HFFc6 (cell line): ENCODE results near the gene SNRPE. TPM values are rescaled to one million over a fixed set of nuclear protein-coding genes. Genes with fewer than 3 reads are reported as not detected.

Experiments
- DNase-seq: peaks from one replicate; pipeline ENCODE4 v3.0.0-alpha.2; 2018
- H3K27ac Mint-ChIP-seq: 2 replicates; pipeline ENCODE4 v1.8.0; 2020; ENCODE audit warnings: mild to moderate bottlenecking, mixed read lengths
- H3K27me3 Mint-ChIP-seq: 2 replicates; pipeline ENCODE4 v1.8.0; 2021; ENCODE audit warnings: mild to moderate bottlenecking, moderate library complexity, mixed read lengths; ENCODE audit not compliant: insufficient read depth
- H3K36me3 Mint-ChIP-seq: 2 replicates; pipeline ENCODE4 v1.8.0; 2021; ENCODE audit warnings: low read depth, mixed read lengths
- H3K4me1 Mint-ChIP-seq: 2 replicates; pipeline ENCODE4 v1.8.0; 2020; ENCODE audit warnings: low read depth, mixed read lengths
- H3K4me3 Mint-ChIP-seq: 2 replicates; pipeline ENCODE4 v1.8.0; 2020; ENCODE audit warnings: mild to moderate bottlenecking, moderate library complexity, mixed read lengths
- H3K9me3 Mint-ChIP-seq: 2 replicates; pipeline ENCODE4 v1.8.0; 2020; ENCODE audit warnings: mild to moderate bottlenecking, mixed read lengths
- total RNA-seq, 6 experiments: library from RNA; stranded (reverse); fragmentation: NEBNext Ultra II Directional; extraction: Animal tissue kit (Norgen Biotek cat#: 25700); gene quantifications; 2 replicates in 1 of 6; 3 replicates in 5 of 6; pipeline ENCODE4 v1.2.3, GENCODE V29; 2021
- TF ChIP-seq, protein P1 (sequence below): fragments of 200-600 bp; sonication (generic); IDR thresholded peaks from 2 replicates; pipeline ENCODE4 v1.5.0; 2021; ENCODE audit warnings: antibody characterized with exemption, mild to moderate bottlenecking

The SNRPE gene
- total RNA-seq, 6 experiments from 2014 or later: 154 to 186 (median 163) TPM

DNA sequence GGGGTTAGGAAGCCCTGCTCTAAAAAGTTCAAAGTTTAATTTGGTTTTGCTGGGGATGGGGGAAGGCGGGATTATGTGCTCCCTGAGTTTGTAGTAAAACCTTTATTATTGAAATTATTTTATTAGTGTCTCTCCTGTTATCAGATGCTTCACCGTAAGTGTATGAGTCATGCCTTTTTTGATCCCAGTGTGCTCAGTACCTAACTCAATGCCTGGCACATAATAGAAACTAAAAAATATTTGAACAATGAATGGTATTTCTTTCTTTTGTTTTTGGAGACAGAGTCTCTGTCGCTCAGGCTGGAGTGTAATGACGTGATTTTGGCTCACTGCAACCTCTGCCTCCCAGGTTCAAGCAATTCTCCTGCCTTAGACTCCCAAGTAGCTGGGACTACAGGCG is 6.4 kb downstream of the SNRPE start:
- peak overlapping the region; percentile 27 for H3K27ac Mint-ChIP-seq
- H3K9me3 Mint-ChIP-seq: no peaks in the 10 kb centered on the region
- peaks cover 2% of the 10 kb centered on the region for H3K27me3 Mint-ChIP-seq
- peaks cover 21% of the 10 kb centered on the region for H3K36me3 Mint-ChIP-seq
- TF ChIP-seq, protein P1, sequence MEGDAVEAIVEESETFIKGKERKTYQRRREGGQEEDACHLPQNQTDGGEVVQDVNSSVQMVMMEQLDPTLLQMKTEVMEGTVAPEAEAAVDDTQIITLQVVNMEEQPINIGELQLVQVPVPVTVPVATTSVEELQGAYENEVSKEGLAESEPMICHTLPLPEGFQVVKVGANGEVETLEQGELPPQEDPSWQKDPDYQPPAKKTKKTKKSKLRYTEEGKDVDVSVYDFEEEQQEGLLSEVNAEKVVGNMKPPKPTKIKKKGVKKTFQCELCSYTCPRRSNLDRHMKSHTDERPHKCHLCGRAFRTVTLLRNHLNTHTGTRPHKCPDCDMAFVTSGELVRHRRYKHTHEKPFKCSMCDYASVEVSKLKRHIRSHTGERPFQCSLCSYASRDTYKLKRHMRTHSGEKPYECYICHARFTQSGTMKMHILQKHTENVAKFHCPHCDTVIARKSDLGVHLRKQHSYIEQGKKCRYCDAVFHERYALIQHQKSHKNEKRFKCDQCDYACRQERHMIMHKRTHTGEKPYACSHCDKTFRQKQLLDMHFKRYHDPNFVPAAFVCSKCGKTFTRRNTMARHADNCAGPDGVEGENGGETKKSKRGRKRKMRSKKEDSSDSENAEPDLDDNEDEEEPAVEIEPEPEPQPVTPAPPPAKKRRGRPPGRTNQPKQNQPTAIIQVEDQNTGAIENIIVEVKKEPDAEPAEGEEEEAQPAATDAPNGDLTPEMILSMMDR: no peak
- H3K4me1 Mint-ChIP-seq: peaks cover 50% of the 10 kb centered on the region
- H3K4me3 Mint-ChIP-seq: no peak overlapping the region
- no peak for DNase-seq

DNA sequence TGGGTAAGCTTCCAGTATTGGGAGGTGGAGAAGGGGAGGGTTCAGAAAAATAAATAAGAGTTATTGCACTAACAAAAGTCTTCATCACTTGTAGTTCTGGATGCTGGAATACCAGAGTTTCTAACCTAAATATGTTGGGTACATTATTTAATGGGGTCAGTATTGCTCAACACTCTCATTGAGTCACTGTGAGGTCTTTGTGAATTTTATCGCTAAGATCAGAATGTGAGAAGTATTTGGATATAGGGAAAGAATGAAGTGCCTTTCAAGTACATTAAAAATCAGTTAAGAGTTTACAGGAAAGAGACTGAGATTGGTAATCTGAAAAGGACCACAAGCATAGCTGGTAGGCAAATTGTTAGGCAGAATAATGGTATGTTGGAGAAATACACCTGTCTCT is 8.8 kb downstream of the SNRPE start:
- Mint-ChIP-seq H3K4me3 (peak overlapping the region; percentile 0; the same call in 1 of the 2 replicates), H3K4me1 (peaks cover 48% of the 10 kb centered on the region), H3K9me3 (no peaks in the 10 kb centered on the region), H3K27me3 (peaks cover 2% of the 10 kb centered on the region; the same call in 1 of the 2 replicates), H3K27ac (peak overlapping the region; percentile 40), H3K36me3 (peaks cover 14% of the 10 kb centered on the region)
- DNase-seq: peak; percentile 70
- TF ChIP-seq, protein P1: no peak

DNA sequence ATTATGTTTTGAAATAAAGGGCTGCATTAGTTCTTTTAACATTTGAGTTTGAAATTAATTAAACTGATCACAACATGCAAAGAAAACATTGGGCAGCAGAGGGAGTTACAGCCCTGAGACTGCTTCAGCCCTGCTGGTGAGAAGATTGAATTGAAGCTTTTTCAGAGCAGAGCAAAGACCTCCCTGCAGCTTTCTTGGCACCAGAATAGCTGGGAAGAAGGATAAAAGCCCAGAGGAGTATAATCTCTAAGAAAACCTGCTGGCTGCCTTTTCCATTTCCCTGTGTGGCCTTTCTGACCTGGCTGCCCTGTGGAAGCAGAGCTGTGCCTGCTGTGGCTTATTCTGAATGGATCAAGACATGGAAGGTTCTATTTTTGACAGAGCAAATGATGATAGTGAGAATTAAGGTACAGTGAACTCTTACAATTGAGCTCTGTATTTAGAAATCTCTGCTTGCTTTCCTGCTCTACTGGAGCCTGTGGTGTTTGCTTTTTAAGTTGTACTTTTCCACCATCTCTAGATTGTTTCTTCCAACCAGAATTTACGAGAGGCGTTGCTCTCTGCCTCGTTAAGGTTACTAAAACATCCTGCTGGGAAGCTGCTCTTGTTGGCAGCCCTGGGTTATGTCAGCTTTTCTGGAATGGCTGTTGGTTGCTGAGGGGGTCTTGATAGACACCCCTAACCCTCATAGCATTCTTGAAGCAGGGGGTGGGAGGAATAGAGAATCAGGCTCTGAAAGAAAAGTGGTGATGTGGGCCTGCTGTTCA is 9.9 kb downstream of the SNRPE start:
- DNase-seq: peak; percentile 79
- Mint-ChIP-seq H3K4me1 (peaks cover 41% of the 10 kb centered on the region), H3K9me3 (no peaks in the 10 kb centered on the region), H3K4me3 (no peak overlapping the region), H3K36me3 (peaks cover 6% of the 10 kb centered on the region), H3K27me3 (peaks cover 2% of the 10 kb centered on the region; the same call in 1 of the 2 replicates), H3K27ac (0 out of 2 replicates have a peak overlapping the region, but pooled peaks have one; percentile 24)
- TF ChIP-seq, protein P1: peak; percentile 94

DNA sequence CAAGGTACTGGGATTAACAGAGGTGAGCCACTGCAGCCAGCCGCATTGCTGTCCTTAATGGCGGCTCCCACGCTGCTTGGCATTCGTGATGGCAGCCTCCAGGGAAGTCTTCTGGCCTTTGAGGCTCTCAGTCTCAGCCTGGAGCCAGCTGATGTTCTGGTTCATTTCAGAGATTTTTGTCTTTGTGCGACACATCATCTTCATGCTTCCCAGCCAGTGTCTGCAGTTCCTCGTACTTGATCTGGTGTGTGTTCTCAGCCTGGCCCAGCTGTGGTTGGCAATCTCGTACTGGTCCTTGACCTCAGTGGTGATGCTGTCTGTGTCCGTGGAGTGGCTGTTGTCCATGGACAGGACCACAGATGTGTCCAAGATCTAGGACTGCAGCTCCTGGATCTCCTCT is 11.7 kb downstream of the SNRPE start:
- Mint-ChIP-seq H3K36me3 (no peaks in the 10 kb centered on the region; the same call in 1 of the 2 replicates), H3K4me3 (no peak overlapping the region)

DNA sequence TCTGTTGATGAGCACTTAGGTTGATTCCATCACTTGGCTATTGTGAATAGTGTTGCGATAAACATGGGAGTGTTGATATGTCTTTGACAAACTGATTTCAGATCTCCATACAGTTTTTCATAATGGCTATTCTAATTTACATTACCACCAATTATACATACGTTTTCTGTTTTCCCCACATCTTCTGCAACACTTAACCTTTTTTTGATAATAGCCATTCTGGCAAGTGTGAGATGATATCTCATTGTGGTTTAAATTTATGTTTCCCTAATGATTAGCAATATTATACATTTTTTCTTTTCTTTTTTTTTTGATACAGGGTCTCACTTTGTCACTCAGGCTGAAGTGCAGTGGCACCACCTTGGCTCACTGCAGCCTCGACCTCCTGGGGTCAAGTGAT is 17.0 kb downstream of the SNRPE start:
- H3K27ac Mint-ChIP-seq: no peak overlapping the region
- TF ChIP-seq, protein P1: no peak
- H3K36me3 Mint-ChIP-seq: peaks cover 10% of the 10 kb centered on the region
- no peak overlapping the region for H3K4me3 Mint-ChIP-seq
- no peak for DNase-seq
- no peaks in the 10 kb centered on the region for H3K9me3 Mint-ChIP-seq
- H3K27me3 Mint-ChIP-seq: no peaks in the 10 kb centered on the region; the same call in 1 of the 2 replicates
- no peaks in the 10 kb centered on the region for H3K4me1 Mint-ChIP-seq

More for the DNA sequence above, 11.7 kb downstream of the SNRPE start:
- Mint-ChIP-seq H3K9me3 (no peaks in the 10 kb centered on the region), H3K27me3 (peaks cover 2% of the 10 kb centered on the region), H3K4me1 (peaks cover 27% of the 10 kb centered on the region), H3K27ac (no peak overlapping the region)
- no peak for DNase-seq
- TF ChIP-seq, protein P1: no peak
